Hepatocyte (in vitro differentiated cells): ENCODE data around the gene ANKRD28. TPM values are rescaled to one million over a fixed set of nuclear protein-coding genes. Genes with fewer than 3 reads are reported as not detected.
"Not testable (repeated sequence)": the region's sequence is repeated elsewhere in the genome, so short reads cannot be mapped to it uniquely, and the experiment has no call there.

Experiments used
- DNase-seq: peaks from one replicate; pipeline ENCODE4 v3.0.0-alpha.2; 2016; ENCODE audit warnings: low spot score
- H2AFZ ChIP-seq: fragments of 200-600 bp; sonication (generic); 2 replicates; pipeline ENCODE4 v1.6.0; 2016; ENCODE audit warnings: antibody characterized with exemption, mild to moderate bottlenecking
- H3K27ac ChIP-seq: fragments of 200-600 bp; sonication (generic); 2 replicates; pipeline ENCODE4 v1.5.1; 2016; ENCODE audit warnings: mild to moderate bottlenecking
- H3K27me3 ChIP-seq: fragments of 200-600 bp; sonication (generic); 2 replicates; pipeline ENCODE4 v1.6.1; 2016
- H3K36me3 ChIP-seq: fragments of 200-600 bp; sonication (generic); replicated peaks from 2 replicates; pipeline ENCODE4 v1.5.1; 2016; ENCODE audit warnings: low read depth; ENCODE audit not compliant: insufficient read depth
- H3K4me1 ChIP-seq: fragments of 200-600 bp; sonication (generic); 2 replicates; pipeline ENCODE4 v1.5.1; 2016; ENCODE audit warnings: mild to moderate bottlenecking, moderate library complexity; ENCODE audit not compliant: insufficient read depth
- H3K4me2 ChIP-seq: fragments of 200-600 bp; sonication (generic); 2 replicates; pipeline ENCODE4 v1.6.0; 2016
- H3K4me3 ChIP-seq: fragments of 200-600 bp; sonication (generic); 2 replicates; pipeline ENCODE4 v1.5.1; 2016; ENCODE audit warnings: mild to moderate bottlenecking
- H3K79me2 ChIP-seq: fragments of 200-600 bp; sonication (generic); 2 replicates; pipeline ENCODE4 v1.6.0; 2017; ENCODE audit warnings: mild to moderate bottlenecking
- H3K9me2 ChIP-seq: fragments of 200-600 bp; sonication (generic); replicated peaks from 2 replicates; pipeline ENCODE4 v1.6.0; 2017; ENCODE audit warnings: mild to moderate bottlenecking; ENCODE audit not compliant: insufficient read depth
- H3K9me3 ChIP-seq: fragments of 200-600 bp; sonication (generic); 2 replicates; pipeline ENCODE4 v1.5.1; 2016; ENCODE audit warnings: low read depth, mild to moderate bottlenecking
- H4K20me1 ChIP-seq: fragments of 200-600 bp; sonication (generic); 2 replicates; pipeline ENCODE4 v1.6.0; 2016; ENCODE audit warnings: mild to moderate bottlenecking; ENCODE audit not compliant: insufficient read depth, poor library complexity, severe bottlenecking
- EZH2 ChIP-seq: fragments of 200-600 bp; sonication (generic); IDR thresholded peaks from 2 replicates; pipeline ENCODE4 v1.6.1; 2016; ENCODE audit warnings: antibody characterized with exemption, mild to moderate bottlenecking, borderline replicate concordance
- EZH2phosphoT487 ChIP-seq: fragments of 200-600 bp; sonication (generic); IDR thresholded peaks from one replicate; pipeline ENCODE4 v1.6.1; 2018; ENCODE audit warnings: antibody characterized with exemption, mild to moderate bottlenecking, low read depth, moderate library complexity; ENCODE audit not compliant: unreplicated experiment, severe bottlenecking
- WGBS: methylation state at CpG from one replicate; pipeline ENCODE4 v1.1.6; 2016; ENCODE audit warnings: low lambda C conversion rate; ENCODE audit errors: missing lambda C conversion rate; 5-methylcytosine and 5-hydroxymethylcytosine counted together
- polyA plus RNA-seq: library from polyadenylated mRNA; unstranded; fragments of >200 nt; fragmentation: Nextera tagmentation; extraction: Ambion mirVana; gene quantifications from 2 replicates; pipeline ENCODE4 v1.2.1, GENCODE V29; 2016
- total RNA-seq: library from RNA; depleted of rRNA; stranded (reverse); fragments of >200 nt; gene quantifications from 2 replicates; pipeline ENCODE4 v1.2.3, GENCODE V29; 2014
- TF ChIP-seq, protein P1 (sequence below): fragments of 200-600 bp; sonication (generic); IDR thresholded peaks from 2 replicates; pipeline ENCODE4 v1.5.1; 2016; ENCODE audit warnings: antibody characterized with exemption, mild to moderate bottlenecking; ENCODE audit not compliant: poor library complexity

The ANKRD28 gene
- total and polyA plus RNA-seq, 2 experiments from 2014 or later = 12.3 to 40.6 TPM

DNA sequence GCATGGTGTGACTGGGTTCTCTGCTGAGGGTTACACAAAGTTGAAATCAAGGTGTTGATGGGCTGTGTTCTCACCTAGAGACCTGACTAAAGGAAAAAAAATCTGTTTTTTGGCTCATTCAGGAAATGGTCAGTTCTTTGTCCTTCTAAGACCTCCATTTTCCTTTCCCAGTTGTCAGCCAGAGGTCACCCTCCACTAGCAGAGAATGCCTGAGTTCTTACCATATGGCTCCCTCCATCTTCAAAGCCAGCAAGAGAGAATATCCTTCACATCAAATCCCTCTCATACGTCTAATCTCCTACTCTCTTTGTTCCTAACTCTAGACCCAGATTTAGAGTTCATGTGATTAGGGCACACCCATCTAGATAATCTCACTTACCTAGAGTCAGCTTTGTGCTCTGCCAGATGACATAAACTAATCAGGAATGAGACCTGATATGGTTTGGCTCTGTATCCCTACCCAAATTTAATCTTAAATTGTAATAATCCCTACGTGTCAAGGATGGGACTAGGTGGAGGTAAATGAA is 19.4 kb downstream of the ANKRD28 start:
- Histone ChIP-seq H3K4me1 (no peaks in the 10 kb centered on the region), H3K9me2 (no peaks in the 10 kb centered on the region), H3K9me3 (no peaks in the 10 kb centered on the region), H3K4me3 (no peak overlapping the region), H2AFZ (no peak overlapping the region), H3K4me2 (no peak overlapping the region), H3K27me3 (no peaks in the 10 kb centered on the region), H4K20me1 (no peaks in the 10 kb centered on the region), H3K79me2 (peaks cover 70% of the 10 kb centered on the region), H3K36me3 (no peaks in the 10 kb centered on the region), H3K27ac (no peak overlapping the region)
- DNase-seq = no peak
- TF ChIP-seq EZH2 = no peak
- 73% methylated on average over 2 of the region's 2 CpGs for WGBS

DNA sequence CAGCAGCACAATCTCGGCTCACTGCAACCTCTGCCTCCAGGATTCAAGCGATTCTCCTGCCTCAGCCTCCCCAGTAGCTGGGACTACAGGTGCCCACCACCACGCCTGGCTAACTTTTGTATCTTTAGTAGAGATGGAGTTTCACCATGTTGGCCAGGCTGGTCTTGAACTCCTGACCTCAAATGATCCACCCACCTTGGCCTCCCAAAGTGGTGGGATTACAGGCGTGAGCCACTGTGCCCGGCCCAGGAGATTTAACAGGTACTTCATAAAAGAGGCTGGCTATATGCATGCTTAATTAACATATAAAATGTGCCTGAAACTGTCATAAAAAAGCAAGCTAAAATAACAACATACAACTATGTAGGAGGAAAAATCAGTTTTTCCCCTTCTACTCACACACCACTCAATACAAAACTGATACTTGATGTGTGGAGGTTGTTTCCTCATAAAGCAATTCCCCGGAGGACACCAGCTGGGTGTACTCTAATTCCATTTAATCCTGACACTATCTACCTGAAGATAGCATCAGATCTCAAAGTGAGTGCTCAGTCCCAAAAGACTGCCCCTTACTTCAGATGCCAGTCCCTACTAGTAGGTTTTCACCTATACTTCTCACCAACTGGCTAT is 22.7 kb downstream of the ANKRD28 start:
- peaks cover 70% of the 10 kb centered on the region for H3K79me2 ChIP-seq
- not testable (repeated sequence) for H3K9me3 ChIP-seq, H3K27ac ChIP-seq, H2AFZ ChIP-seq, H3K27me3 ChIP-seq, H3K4me1 ChIP-seq, H3K4me3 ChIP-seq, H3K9me2 ChIP-seq, H3K36me3 ChIP-seq, H3K4me2 ChIP-seq, DNase-seq, H4K20me1 ChIP-seq
- 91% methylated on average over 6 of the region's 6 CpGs for WGBS

DNA sequence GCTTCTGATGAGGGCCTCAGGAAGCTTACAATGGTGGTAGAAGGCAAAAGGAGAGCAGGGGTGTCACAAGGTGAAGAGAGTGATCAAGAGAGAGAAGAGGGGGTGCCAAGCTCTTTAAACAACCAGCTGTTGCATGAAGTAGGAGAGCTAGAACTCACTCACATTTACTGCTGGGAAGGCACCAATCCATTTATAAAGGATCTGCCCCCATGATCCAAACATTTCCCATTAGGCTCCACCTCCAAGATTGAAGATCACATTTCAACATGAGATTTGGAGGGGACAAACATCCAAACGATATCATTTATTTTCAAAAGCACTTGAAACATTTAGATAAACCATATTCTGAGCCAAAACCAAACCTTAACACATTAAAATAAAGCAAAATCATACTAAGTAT is 26.3 kb downstream of the ANKRD28 start:
- TF ChIP-seq EZH2phosphoT487 (no peak), EZH2 (no peak)
- TF ChIP-seq, protein P1, sequence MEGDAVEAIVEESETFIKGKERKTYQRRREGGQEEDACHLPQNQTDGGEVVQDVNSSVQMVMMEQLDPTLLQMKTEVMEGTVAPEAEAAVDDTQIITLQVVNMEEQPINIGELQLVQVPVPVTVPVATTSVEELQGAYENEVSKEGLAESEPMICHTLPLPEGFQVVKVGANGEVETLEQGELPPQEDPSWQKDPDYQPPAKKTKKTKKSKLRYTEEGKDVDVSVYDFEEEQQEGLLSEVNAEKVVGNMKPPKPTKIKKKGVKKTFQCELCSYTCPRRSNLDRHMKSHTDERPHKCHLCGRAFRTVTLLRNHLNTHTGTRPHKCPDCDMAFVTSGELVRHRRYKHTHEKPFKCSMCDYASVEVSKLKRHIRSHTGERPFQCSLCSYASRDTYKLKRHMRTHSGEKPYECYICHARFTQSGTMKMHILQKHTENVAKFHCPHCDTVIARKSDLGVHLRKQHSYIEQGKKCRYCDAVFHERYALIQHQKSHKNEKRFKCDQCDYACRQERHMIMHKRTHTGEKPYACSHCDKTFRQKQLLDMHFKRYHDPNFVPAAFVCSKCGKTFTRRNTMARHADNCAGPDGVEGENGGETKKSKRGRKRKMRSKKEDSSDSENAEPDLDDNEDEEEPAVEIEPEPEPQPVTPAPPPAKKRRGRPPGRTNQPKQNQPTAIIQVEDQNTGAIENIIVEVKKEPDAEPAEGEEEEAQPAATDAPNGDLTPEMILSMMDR = no peak
- Histone ChIP-seq H3K79me2 (peaks cover 53% of the 10 kb centered on the region), H3K27me3 (no peaks in the 10 kb centered on the region)

DNA sequence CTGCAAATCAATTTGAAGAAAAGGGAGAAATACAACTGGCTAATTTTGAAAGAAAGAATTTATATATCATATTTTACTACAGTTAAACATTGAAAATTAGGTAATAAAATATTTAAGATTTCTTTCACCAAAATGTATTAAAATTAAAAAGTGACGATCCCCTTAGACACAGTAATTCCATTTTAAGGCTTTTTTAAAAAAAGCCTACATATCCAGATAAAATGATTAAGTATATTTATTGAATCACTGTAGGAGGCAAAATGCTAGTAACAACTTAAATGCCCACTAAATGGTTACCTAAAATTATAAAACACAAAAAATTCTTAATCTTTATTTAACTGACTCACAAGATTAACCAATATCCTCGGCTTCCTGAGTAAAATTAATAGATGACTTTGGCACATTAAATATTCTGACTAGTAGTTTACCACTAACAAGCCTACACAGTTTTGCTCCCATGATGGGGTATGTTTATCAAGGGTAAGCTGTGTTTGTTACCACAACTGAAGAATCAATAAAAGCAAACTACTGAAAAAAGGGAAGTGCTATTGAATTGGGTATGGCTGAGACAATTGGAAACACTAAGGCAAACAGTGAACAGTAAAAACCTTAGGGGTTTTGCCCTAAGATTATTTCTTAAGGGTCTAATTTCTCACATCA is 28.4 kb downstream of the ANKRD28 start:
- Histone ChIP-seq H4K20me1 (no peaks in the 10 kb centered on the region), H3K4me2 (no peak overlapping the region), H3K79me2 (peaks cover 38% of the 10 kb centered on the region), H3K9me3 (no peaks in the 10 kb centered on the region), H2AFZ (no peak overlapping the region), H3K27me3 (no peaks in the 10 kb centered on the region), H3K4me1 (peaks cover 7% of the 10 kb centered on the region), H3K4me3 (no peak overlapping the region), H3K36me3 (no peaks in the 10 kb centered on the region), H3K27ac (peak overlapping the region; percentile 32), H3K9me2 (no peaks in the 10 kb centered on the region)
- no peak for TF ChIP-seq EZH2phosphoT487
- TF ChIP-seq, protein P1 = no peak
- 85% methylated on average over 2 of the region's 2 CpGs for WGBS
- DNase-seq = no peak

More for the DNA sequence above, 26.3 kb downstream of the ANKRD28 start:
- 85% methylated on average over 1 of the region's 1 CpG for WGBS
- no peaks in the 10 kb centered on the region for H3K36me3 ChIP-seq
- H3K4me1 ChIP-seq = peaks cover 7% of the 10 kb centered on the region
- DNase-seq = no peak
- H3K27ac ChIP-seq = no peak overlapping the region
- H3K4me2 ChIP-seq = no peak overlapping the region
- H4K20me1 ChIP-seq = no peaks in the 10 kb centered on the region
- no peak overlapping the region for H3K4me3 ChIP-seq
- H3K9me3 ChIP-seq = no peaks in the 10 kb centered on the region
- no peak overlapping the region for H2AFZ ChIP-seq
- no peaks in the 10 kb centered on the region for H3K9me2 ChIP-seq
